HCT116 (cell line): ENCODE measurements around the gene STK32B. TPM values are rescaled to one million over a fixed set of nuclear protein-coding genes. Genes with fewer than 3 reads are reported as not detected.

ENCODE experiments used
- ATAC-seq: fragments of 200-7000 bp; cut with Tn5 transposase; 2 replicates; pipeline ENCODE4 v1.9.1; 2020; ENCODE audit warnings: mild to moderate bottlenecking, moderate library complexity
- BruUV-seq: library from RNA; stranded (reverse); fragments of 400-500 nt; replicated peaks from 2 replicates; lab custom pipeline; 2021; lab: Mats Ljungman, UMichigan
- CTCF ChIA-PET: fragments of 300-600 bp; sonication (Branson Sonifier 250); formaldehyde crosslinking; loops from one replicate; lab custom pipeline; 2021; ENCODE audit warnings: antibody characterized with exemption; lab: Charles Lee
- POLR2A ChIA-PET: fragments of 300-600, 350-600 bp; sonication (Branson Sonifier 250); formaldehyde crosslinking; loops from one replicate; lab custom pipeline; 2021; ENCODE audit warnings: antibody characterized with exemption; lab: Charles Lee
- RAD21 ChIA-PET, 2 experiments: fragments of 300-600 bp; sonication (Branson Sonifier 250); formaldehyde crosslinking; loops; one replicate each; lab custom pipeline; 2023; ENCODE audit warnings: low total read pairs in 2 of 2; ENCODE audit not compliant: uncharacterized antibody in 2 of 2, unreplicated experiment in 2 of 2, low non-redundant PET in 1 of 2; lab: Charles Lee
- DNase-seq: peaks from one replicate; pipeline ENCODE4 v3.0.0-alpha.2; 2010; ENCODE audit warnings: low read depth, low spot score
- H2AFZ ChIP-seq: fragments of 200-600 bp; shearing (Covaris generic), sonication (generic); 2 replicates; pipeline ENCODE4 v1.6.1; 2017; ENCODE audit warnings: low read depth, mixed run types, mixed read lengths, antibody characterized with exemption, low read length; ENCODE audit not compliant: poor library complexity, severe bottlenecking
- H3K27ac ChIP-seq: 2 replicates; pipeline ENCODE4 v1.5.1; 2012; ENCODE audit warnings: low read depth, low read length
- H3K27me3 ChIP-seq: fragments of 200-600 bp; sonication (generic); 2 replicates; pipeline ENCODE4 v1.6.1; 2016; ENCODE audit warnings: mixed run types, low read length, mixed read lengths; ENCODE audit not compliant: insufficient read depth
- H3K36me3 ChIP-seq, 2 experiments: fragments of 200-500 bp in 1 of 2; fragments of 200-600 bp in 1 of 2; sonication (Bioruptor generic) in 1 of 2; sonication (generic) in 1 of 2; 2 replicates each; pipeline versions ENCODE4 v1.5.1 to v1.6.1; 2014 to 2016; ENCODE audit warnings: low read length in 2 of 2, inconsistent platforms in 1 of 2, mixed read lengths in 1 of 2, mixed run types in 1 of 2; ENCODE audit not compliant: insufficient read depth in 2 of 2, control insufficient read depth in 1 of 2
- H3K4me1 ChIP-seq, 2 experiments: fragments of 200-600 bp in 1 of 2; sonication (generic) in 1 of 2; 2 replicates each; pipeline versions ENCODE4 v1.5.1 to v1.6.1; 2012 to 2017; ENCODE audit warnings: low read length in 2 of 2, inconsistent platforms in 1 of 2, mild to moderate bottlenecking in 1 of 2, mixed read lengths in 1 of 2, mixed run types in 1 of 2, moderate library complexity in 1 of 2; ENCODE audit not compliant: insufficient read depth in 2 of 2, control insufficient read depth in 1 of 2
- H3K4me2 ChIP-seq: fragments of 200-600 bp; sonication (generic); 2 replicates; pipeline ENCODE4 v1.6.1; 2017; ENCODE audit warnings: mixed run types, low read length, mixed read lengths
- H3K4me3 ChIP-seq, 2 experiments: fragments of 200-600 bp in 1 of 2; sonication (generic) in 1 of 2; replicated peaks in 1 of 2; 2 replicates each; pipeline ENCODE4 v1.5.1; 2011 to 2016; ENCODE audit warnings: low read length in 2 of 2, control low read depth in 1 of 2, low read depth in 1 of 2, mild to moderate bottlenecking in 1 of 2, mixed read lengths in 1 of 2, mixed run types in 1 of 2
- H3K79me2 ChIP-seq: fragments of 200-600 bp; sonication (generic); 2 replicates; pipeline ENCODE4 v1.6.1; 2017; ENCODE audit warnings: mild to moderate bottlenecking, mixed run types, low read length, moderate library complexity, mixed read lengths; ENCODE audit not compliant: insufficient read depth
- H3K9ac ChIP-seq: fragments of 200-600 bp; sonication (generic); 2 replicates; pipeline ENCODE4 v1.6.1; 2016; ENCODE audit warnings: low read length, mixed read lengths
- H3K9me2 ChIP-seq: fragments of 200-600 bp; sonication (generic), shearing (Covaris generic); 2 replicates; pipeline ENCODE4 v1.6.1; 2017; ENCODE audit warnings: mixed run types, mild to moderate bottlenecking, moderate library complexity; ENCODE audit not compliant: insufficient read depth
- H3K9me3 ChIP-seq, 2 experiments: fragments of 200-500 bp in 1 of 2; fragments of 200-600 bp in 1 of 2; sonication (Bioruptor generic) in 1 of 2; sonication (generic) in 1 of 2; 2 replicates each; pipeline ENCODE4 v1.6.1; 2014 to 2017; ENCODE audit warnings: low read length in 2 of 2, mixed read lengths in 2 of 2, inconsistent platforms in 1 of 2, low read depth in 1 of 2, mild to moderate bottlenecking in 1 of 2, mixed run types in 1 of 2, moderate library complexity in 1 of 2; ENCODE audit not compliant: control insufficient read depth in 1 of 2, insufficient read depth in 1 of 2
- H4K20me1 ChIP-seq: fragments of 200-600 bp; sonication (generic), shearing (Covaris generic); 2 replicates; pipeline ENCODE4 v1.6.1; 2017; ENCODE audit warnings: mixed run types, mild to moderate bottlenecking, moderate library complexity; ENCODE audit not compliant: insufficient read depth
- EGR1 ChIP-seq: IDR thresholded peaks from 2 replicates; pipeline ENCODE4 v1.6.1; 2012; ENCODE audit warnings: low read depth
- EZH2 ChIP-seq: fragments of 200-600 bp; sonication (generic); IDR thresholded peaks from 2 replicates; pipeline ENCODE4 v1.6.1; 2017; ENCODE audit warnings: antibody characterized with exemption, mixed run types
- EZH2phosphoT487 ChIP-seq: fragments of 200-600 bp; IDR thresholded peaks from 2 replicates; pipeline ENCODE4 v1.6.1; 2018; ENCODE audit warnings: antibody characterized with exemption, borderline replicate concordance
- FOSL1 ChIP-seq: IDR thresholded peaks from 2 replicates; pipeline ENCODE4 v1.6.1; 2012; ENCODE audit warnings: low read depth
- JUND ChIP-seq: IDR thresholded peaks from 2 replicates; pipeline ENCODE4 v1.6.1; 2012
- POLR2A ChIP-seq: IDR thresholded peaks from 2 replicates; pipeline ENCODE4 v1.7.0; 2011; ENCODE audit warnings: borderline replicate concordance; ENCODE audit not compliant: insufficient read depth, insufficient read length; ENCODE audit errors: extremely low read depth
- POLR2AphosphoS5 ChIP-seq: IDR thresholded peaks from 2 replicates; pipeline ENCODE4 v1.6.1; 2011; ENCODE audit warnings: mild to moderate bottlenecking, low read depth, low read length, moderate library complexity
- SIN3A ChIP-seq: IDR thresholded peaks from 2 replicates; pipeline ENCODE4 v1.6.1; 2012; ENCODE audit warnings: low read depth
- TCF7L2 ChIP-seq: IDR thresholded peaks from 2 replicates; pipeline ENCODE4 v1.7.0; 2011; ENCODE audit warnings: borderline replicate concordance, inconsistent platforms; ENCODE audit not compliant: insufficient read depth, insufficient read length; ENCODE audit errors: extremely low read depth
- intact Hi-C: fragments of 100-400 bp; cut with micrococcal nuclease; formaldehyde crosslinking; loops from 2 replicates; pipeline ENCODE4 v1.10.0; 2022
- total RNA-seq: library from RNA; stranded (reverse); gene quantifications from one replicate; pipeline ENCODE4 v1.2.1, GENCODE V29; 2021; ENCODE audit not compliant: unreplicated experiment
- TF ChIP-seq, protein P1 (sequence below): IDR thresholded peaks from 2 replicates; pipeline ENCODE4 v1.6.1; 2012
- TF ChIP-seq, protein P2 (sequence below): IDR thresholded peaks from 2 replicates; pipeline ENCODE4 v1.6.1; 2012
- TF ChIP-seq, protein P3 (sequence below), 3 experiments: fragments of 200-600 bp in 1 of 3; sonication (generic) in 1 of 3; IDR thresholded peaks in 2 of 3; conservative IDR thresholded peaks in 1 of 3; 2 replicates each; pipeline ENCODE4 v1.5.1; 2012 to 2017; ENCODE audit warnings: low read depth in 2 of 3, low read length in 2 of 3, antibody characterized with exemption in 1 of 3, borderline replicate concordance in 1 of 3, control low read depth in 1 of 3, mild to moderate bottlenecking in 1 of 3, mixed read lengths in 1 of 3, mixed run types in 1 of 3, moderate library complexity in 1 of 3; ENCODE audit not compliant: insufficient read depth in 1 of 3

The STK32B gene
- total RNA-seq, 1 experiment from 2014 or later, result not detected

DNA sequence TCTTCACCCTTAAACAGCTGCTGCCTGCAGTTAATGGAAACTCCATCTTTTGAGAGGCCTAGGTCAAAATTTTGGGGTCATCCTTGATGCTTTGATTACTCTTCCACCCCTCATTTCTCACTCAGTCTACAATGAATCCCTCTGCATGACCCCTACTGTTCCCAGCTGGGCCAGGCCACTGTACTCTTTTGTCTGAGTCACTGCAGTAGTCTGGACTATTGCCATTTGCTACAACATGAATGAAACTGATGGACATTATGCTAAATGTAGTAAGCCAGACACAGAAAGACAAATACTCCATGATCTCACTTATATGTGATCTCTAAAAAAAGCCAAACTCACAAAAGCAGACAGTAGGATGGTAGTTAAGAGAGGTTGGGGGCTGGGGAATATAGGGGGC lies 28.3 kb downstream of the STK32B start:
- no peak for ATAC-seq
- Histone ChIP-seq H3K9me2 (no peaks in the 10 kb centered on the region), H3K79me2 (no peaks in the 10 kb centered on the region), H3K4me2 (no peak overlapping the region), H3K36me3 (no peaks in the 10 kb centered on the region), H2AFZ (no peak overlapping the region), H3K9ac (no peak overlapping the region), H3K27me3 (no peaks in the 10 kb centered on the region), H3K4me1 (no peaks in the 10 kb centered on the region), H3K4me3 (no peak overlapping the region), H3K9me3 (no peaks in the 10 kb centered on the region), H4K20me1 (no peaks in the 10 kb centered on the region), H3K27ac (no peak overlapping the region)
- no peak for DNase-seq
- TF ChIP-seq FOSL1 (no peak), SIN3A (no peak), EZH2phosphoT487 (no peak), EGR1 (no peak), POLR2A (no peak), EZH2 (no peak), JUND (no peak), TCF7L2 (no peak), POLR2AphosphoS5 (no peak)
- TF ChIP-seq, protein P1, sequence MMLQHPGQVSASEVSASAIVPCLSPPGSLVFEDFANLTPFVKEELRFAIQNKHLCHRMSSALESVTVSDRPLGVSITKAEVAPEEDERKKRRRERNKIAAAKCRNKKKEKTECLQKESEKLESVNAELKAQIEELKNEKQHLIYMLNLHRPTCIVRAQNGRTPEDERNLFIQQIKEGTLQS, result no peak
- TF ChIP-seq, protein P2, sequence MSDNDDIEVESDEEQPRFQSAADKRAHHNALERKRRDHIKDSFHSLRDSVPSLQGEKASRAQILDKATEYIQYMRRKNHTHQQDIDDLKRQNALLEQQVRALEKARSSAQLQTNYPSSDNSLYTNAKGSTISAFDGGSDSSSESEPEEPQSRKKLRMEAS, result no peak
- TF ChIP-seq, protein P3, sequence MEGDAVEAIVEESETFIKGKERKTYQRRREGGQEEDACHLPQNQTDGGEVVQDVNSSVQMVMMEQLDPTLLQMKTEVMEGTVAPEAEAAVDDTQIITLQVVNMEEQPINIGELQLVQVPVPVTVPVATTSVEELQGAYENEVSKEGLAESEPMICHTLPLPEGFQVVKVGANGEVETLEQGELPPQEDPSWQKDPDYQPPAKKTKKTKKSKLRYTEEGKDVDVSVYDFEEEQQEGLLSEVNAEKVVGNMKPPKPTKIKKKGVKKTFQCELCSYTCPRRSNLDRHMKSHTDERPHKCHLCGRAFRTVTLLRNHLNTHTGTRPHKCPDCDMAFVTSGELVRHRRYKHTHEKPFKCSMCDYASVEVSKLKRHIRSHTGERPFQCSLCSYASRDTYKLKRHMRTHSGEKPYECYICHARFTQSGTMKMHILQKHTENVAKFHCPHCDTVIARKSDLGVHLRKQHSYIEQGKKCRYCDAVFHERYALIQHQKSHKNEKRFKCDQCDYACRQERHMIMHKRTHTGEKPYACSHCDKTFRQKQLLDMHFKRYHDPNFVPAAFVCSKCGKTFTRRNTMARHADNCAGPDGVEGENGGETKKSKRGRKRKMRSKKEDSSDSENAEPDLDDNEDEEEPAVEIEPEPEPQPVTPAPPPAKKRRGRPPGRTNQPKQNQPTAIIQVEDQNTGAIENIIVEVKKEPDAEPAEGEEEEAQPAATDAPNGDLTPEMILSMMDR (IDR thresholded peaks at IDR 0.05 in 2 of 3, conservative IDR thresholded peaks at IDR 0.05 in 1 of 3; ENCODE audit: borderline replicate concordance in 1 of 3, insufficient read depth in 1 of 3, low read depth in 2 of 3, low read length in 2 of 3), result no peak
- ChIA-PET RAD21 (no interaction called here), POLR2A (no interaction called here), CTCF (no interaction called here)
- intact Hi-C loops, result no loop called here
- no TSS peak for BruUV-seq
